GM19238 (cell line): Measurements from ENCODE around the gene PRR3.
"Not testable (repeated sequence)": the region's sequence is repeated elsewhere in the genome, so short reads cannot be mapped to it uniquely, and the experiment has no call there.

Experiments
- DNase-seq: peaks from one replicate; pipeline ENCODE4 v3.0.0; 2011; ENCODE audit warnings: low spot score; ENCODE audit not compliant: insufficient read length

Gene PRR3, protein sequence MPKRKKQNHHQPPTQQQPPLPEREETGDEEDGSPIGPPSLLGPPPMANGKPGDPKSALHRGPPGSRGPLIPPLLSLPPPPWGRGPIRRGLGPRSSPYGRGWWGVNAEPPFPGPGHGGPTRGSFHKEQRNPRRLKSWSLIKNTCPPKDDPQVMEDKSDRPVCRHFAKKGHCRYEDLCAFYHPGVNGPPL

GRCh38 chr6:30556906-30557682, at the start of gene PRR3:
Gene PRR3 (plus strand): TSS chr6:30557295. CDS start chr6:30557345, 50 bp downstream.
- DNase-seq = peak; percentile 76

- no peak for DNase-seq
Measured at GRCh38 chr6:30507849-30508827, 49.0 kb upstream of the PRR3 start.

DNA sequence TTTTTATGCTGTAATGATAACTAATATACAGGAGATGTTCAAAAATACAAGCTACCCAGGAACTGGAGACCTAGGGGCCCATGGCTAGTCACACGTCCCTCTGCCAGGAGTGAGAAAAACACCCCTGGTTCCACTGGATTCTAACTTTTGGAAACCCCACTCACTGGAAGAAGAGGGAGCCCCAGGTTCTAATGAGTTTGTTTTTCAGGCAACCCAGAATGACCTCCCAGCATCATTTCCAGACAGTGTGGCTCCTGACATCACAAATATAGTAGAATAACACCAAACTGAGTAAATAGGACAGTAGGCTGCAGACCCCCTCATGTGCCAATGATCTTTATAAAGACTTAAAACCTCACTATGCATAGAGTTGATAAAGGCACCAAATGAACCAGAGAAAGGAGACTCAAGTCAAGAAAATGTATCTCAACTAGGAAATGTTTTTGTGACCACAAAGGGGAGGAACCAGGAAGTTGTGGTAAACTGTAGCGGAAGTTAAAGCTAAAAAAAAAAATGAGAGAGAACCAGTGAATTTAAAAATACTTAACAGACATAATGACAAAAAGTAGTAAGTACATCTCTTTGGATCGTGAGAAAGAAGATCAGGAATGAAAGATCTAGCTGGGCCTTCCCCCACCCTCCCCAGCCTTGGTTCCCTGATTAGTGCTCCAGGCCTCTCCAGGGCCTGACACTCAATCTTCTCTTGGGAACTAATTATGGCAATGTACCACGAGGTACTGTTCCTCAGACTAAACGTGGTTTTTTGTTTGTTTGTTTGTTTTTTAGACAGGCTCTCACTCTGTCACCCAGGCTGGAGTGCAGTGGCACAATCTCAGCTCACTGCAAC, 48.0 kb upstream of the PRR3 start:
- no peak for DNase-seq

- DNase-seq = no peak
Measured at GRCh38 chr6:30510419-30511168, 46.5 kb upstream of the PRR3 start.

- no peak for DNase-seq
Measured at GRCh38 chr6:30511169-30511546, 45.9 kb upstream of the PRR3 start.

- DNase-seq = no peak
Measured at GRCh38 chr6:30513451-30513850, 43.6 kb upstream of the PRR3 start.

- DNase-seq = no peak
Measured at GRCh38 chr6:30515106-30515505, 42.0 kb upstream of the PRR3 start.

DNA sequence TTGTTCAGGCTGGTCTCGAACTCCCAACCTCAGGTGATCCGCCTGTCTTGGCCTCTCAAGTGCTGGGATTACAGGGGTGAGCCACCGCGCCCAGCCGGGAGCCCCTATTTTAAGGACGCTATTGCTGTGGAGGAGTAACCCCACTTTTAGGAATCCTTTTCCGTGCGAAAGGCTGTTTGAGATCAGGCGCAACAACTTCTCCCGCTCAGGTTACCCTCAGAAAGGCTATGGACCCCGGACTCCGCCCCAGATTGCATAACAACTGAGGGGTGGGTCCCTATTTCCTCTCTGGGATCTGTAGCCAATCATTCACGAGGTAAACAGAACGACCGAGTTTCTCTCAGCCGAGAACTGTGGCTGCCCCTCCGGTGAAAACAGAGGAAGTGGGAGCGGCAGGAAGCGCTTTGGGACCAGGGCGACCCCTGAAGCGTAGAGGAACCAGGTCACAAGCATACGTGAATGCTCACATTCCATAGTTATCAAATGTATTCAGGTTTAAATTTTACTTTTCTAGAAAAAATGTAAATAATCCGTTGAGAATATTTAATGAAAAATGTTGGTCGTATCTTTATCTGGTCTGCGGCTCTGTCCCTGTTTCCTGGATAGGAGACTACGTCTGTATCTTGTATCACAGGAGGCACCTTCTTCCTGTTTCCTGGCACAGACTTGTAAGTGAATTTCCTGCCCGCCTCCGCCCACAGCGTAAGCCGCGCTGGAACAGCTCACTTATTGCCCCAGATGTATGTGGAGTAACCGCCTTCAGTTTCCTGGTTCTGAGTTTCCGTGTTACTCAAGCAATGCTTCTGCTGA, 40.9 kb upstream of the PRR3 start:
- DNase-seq = peak; percentile 62

- DNase-seq = not testable (repeated sequence)
Measured at GRCh38 chr6:30516754-30517076, 40.4 kb upstream of the PRR3 start.

GRCh38 chr6:30517767-30518504, 39.2 kb upstream of the PRR3 start:
- not testable (repeated sequence) for DNase-seq

DNA sequence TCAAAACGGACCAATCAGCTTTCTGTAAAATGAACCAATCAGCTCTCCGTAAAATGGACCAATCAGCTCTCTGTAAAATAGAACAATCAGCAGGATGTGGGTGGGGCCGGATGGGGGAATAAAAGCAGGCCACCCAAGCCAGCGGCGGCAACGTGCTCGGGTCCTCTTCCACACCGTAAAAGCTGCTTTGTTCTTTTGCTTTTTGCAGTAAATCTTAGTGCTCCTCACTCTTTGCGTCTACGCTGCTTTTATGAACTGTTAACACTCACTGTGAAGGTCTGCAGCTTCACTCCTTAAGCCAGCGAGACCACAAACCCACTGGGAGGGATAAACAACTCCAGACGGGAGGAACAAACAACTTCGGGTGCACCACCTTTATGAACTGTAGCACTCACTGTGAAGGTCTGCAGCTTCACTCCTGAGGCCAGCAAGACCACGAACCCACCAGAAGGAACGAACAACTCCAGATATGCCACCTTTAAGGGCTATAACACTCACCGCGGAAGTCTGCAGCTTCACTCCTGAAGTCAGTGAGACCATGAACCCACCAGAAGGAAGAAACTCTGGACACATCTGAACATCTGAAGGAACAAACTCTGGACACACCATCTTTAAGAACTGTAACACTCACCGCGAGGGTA, 38.5 kb upstream of the PRR3 start:
- DNase-seq = not testable (repeated sequence)

- no peak for DNase-seq
Measured at GRCh38 chr6:30520522-30520921, 36.6 kb upstream of the PRR3 start.

- DNase-seq = not testable (repeated sequence)
Measured at GRCh38 chr6:30521082-30521481, 36.0 kb upstream of the PRR3 start.

DNA sequence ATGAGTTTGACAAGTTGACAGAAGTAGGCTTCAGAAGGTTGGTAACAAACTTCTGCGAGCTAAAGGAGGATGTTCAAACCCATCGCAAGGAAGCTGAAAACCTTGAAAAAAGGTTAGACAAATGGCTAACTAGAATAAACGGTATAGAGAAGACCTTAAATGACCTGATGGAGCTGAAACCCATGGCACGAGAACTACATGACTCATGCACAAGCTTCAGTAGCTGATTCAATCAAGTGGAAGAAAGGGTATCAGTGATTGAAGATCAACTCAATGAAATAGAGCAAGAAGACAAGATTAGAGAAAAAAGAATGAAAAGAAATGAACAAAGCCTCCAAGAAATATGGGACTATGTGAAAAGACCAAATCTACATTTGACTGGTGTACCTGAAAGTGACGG, 35.1 kb upstream of the PRR3 start:
- DNase-seq = not testable (repeated sequence)

DNA sequence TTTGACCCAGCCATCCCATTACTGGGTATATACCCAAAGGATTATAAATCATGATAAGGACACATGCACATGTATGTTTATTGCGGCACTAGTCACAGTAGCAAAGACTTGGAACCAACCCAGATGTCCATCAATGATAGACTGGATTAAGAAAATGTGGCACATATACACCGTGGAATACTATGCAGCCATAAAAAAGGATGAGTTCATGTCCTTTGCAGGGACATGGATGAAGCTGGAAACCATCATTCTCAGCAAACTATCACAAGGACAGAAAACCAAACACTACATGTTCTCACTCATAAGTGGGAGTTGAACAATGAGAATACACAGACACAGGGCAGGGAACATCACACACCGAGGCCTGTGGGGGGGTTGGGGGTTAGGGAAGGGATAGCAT, 30.7 kb upstream of the PRR3 start:
- not testable (repeated sequence) for DNase-seq

DNA sequence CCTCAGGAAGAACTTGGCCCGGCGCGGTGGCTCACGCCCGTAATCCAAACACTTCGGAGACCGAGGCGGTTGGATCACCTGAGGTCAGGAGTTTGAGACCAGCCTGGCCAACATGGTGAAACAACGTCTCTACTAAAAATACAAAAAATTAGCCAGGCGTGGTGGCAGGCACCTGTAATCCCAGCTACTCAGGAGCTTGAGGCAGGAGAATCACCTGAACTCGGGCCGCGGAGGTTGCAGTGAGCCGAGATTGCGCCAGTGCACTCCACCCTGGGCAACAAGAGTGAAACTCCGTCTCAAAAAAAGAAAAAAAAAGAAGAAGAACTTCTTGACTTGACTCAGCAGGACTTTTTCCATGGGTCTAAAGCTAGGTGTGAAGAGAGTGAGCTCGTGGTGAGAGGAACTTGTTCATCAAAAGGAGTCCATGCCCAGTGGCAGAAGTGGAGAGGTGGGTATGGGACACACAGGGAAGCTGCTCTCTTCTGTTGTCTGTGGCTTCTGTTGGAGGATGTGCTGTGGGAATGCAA, 27.7 kb upstream of the PRR3 start:
- DNase-seq = not testable (repeated sequence)

GRCh38 chr6:30530014-30530413, 27.1 kb upstream of the PRR3 start:
- no peak for DNase-seq
